Measurements from ENCODE around the gene SHE.
A peak's percentile ranks its signal among the peaks of the same experiment; 100 is the strongest.

Gene SHE

GRCh38 chr1:154497026-154497806 is 5.0 kb downstream of the SHE start:
- TF ChIP-seq REST (IDR thresholded peaks at IDR 0.05; ENCODE audit: insufficient read depth in 1 of 2, low read depth in 2 of 2, low read length in 2 of 2) (peak in 1 of 2 experiments; percentile 29; a peak in 1 of 4 replicates), SIN3A (IDR thresholded peaks at IDR 0.05; ENCODE audit: borderline replicate concordance, insufficient read depth, low read length) (no peak), FOXP2 (optimal IDR thresholded peaks at IDR 0.05; ENCODE audit: borderline replicate concordance, extremely low read depth, extremely low read length, insufficient read depth) (peak; percentile 12), POLR2AphosphoS5 (IDR thresholded peaks at IDR 0.05; ENCODE audit: low read depth, low read length) (0 out of 2 replicates have a peak, but pooled peaks have one; percentile 29), TAF1 (IDR thresholded peaks at IDR 0.05; ENCODE audit: borderline replicate concordance, insufficient read depth, low read length) (peak; percentile 41; the same call in 1 of the 2 replicates)

- TF ChIP-seq POLR2AphosphoS5 (IDR thresholded peaks at IDR 0.05; ENCODE audit: low read depth, low read length) = no peak
- no peak for TF ChIP-seq SIN3A (IDR thresholded peaks at IDR 0.05; ENCODE audit: borderline replicate concordance, insufficient read depth, low read length)
- TF ChIP-seq TAF1 (IDR thresholded peaks at IDR 0.05; ENCODE audit: borderline replicate concordance, insufficient read depth, low read length) = no peak
- TF ChIP-seq REST (IDR thresholded peaks at IDR 0.05; ENCODE audit: insufficient read depth in 1 of 2, low read depth in 2 of 2, low read length in 2 of 2) = no peak
- TF ChIP-seq FOXP2 (optimal IDR thresholded peaks at IDR 0.05; ENCODE audit: borderline replicate concordance, extremely low read depth, extremely low read length, insufficient read depth) = no peak
Measured at GRCh38 chr1:154496383-154496782, 5.8 kb downstream of the SHE start.

GRCh38 chr1:154495496-154496273 is 6.5 kb downstream of the SHE start:
- TF ChIP-seq REST (IDR thresholded peaks at IDR 0.05; ENCODE audit: insufficient read depth in 1 of 2, low read depth in 2 of 2, low read length in 2 of 2) = no peak
- TF ChIP-seq TAF1 (IDR thresholded peaks at IDR 0.05; ENCODE audit: borderline replicate concordance, insufficient read depth, low read length) = no peak
- TF ChIP-seq FOXP2 (optimal IDR thresholded peaks at IDR 0.05; ENCODE audit: borderline replicate concordance, extremely low read depth, extremely low read length, insufficient read depth) = no peak
- TF ChIP-seq POLR2AphosphoS5 (IDR thresholded peaks at IDR 0.05; ENCODE audit: low read depth, low read length) = no peak
- no peak for TF ChIP-seq SIN3A (IDR thresholded peaks at IDR 0.05; ENCODE audit: borderline replicate concordance, insufficient read depth, low read length)

- TF ChIP-seq TAF1 (IDR thresholded peaks at IDR 0.05; ENCODE audit: borderline replicate concordance, insufficient read depth, low read length) = peak; percentile 31; the same call in 1 of the 2 replicates
- TF ChIP-seq FOXP2 (optimal IDR thresholded peaks at IDR 0.05; ENCODE audit: borderline replicate concordance, extremely low read depth, extremely low read length, insufficient read depth) = peak; percentile 92
- TF ChIP-seq REST (IDR thresholded peaks at IDR 0.05; ENCODE audit: insufficient read depth in 1 of 2, low read depth in 2 of 2, low read length in 2 of 2) = no peak
- no peak for TF ChIP-seq POLR2AphosphoS5 (IDR thresholded peaks at IDR 0.05; ENCODE audit: low read depth, low read length)
- TF ChIP-seq SIN3A (IDR thresholded peaks at IDR 0.05; ENCODE audit: borderline replicate concordance, insufficient read depth, low read length) = no peak
Measured at GRCh38 chr1:154493276-154493675, 8.9 kb downstream of the SHE start.
